HG03439 (cell line): ENCODE results near the gene MAST3.
"Not testable (repeated sequence)": the region's sequence is repeated elsewhere in the genome, so short reads cannot be mapped to it uniquely, and the experiment has no call there.

Experiments used
- ATAC-seq: cut with Tn5 transposase; IDR thresholded peaks from one replicate; pipeline ENCODE4 v1.9.1; 2021; ENCODE audit warnings: mild to moderate bottlenecking, moderate library complexity; ENCODE audit not compliant: unreplicated experiment

The MAST3 gene

DNA sequence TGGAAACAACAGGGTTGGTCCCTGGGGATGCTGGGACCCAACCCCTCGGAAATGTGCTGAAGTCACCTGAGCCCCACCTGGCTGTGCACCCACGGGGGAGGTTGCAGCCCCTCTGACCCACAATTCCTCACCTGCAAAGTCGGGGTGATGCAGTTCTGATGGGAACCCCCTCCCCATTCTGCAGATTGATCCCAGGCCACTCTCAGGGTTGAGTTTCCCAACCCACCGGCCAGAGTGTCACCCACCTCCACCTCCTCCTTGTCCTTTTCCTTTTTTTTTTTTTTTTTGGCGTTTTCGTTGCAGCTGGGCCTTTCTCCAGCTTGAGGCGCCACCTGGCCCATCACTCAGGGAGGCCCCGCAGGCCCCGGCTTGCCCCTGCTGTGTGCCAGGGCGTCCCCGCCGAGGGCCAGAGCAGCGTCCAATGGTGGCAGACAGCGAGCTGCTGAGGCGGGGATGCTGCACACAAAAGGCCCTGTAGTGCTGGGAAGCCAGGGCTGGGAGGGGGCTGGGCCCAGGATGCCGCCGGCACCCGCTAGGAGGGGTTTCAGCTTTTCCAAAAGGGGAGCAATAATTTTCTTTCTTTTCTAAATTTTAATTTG, 60.0 kb downstream of the MAST3 start:
- no peak for ATAC-seq

- no peak for ATAC-seq
Observed at GRCh38 chr19:18158467-18158866, 60.9 kb downstream of the MAST3 start.

DNA sequence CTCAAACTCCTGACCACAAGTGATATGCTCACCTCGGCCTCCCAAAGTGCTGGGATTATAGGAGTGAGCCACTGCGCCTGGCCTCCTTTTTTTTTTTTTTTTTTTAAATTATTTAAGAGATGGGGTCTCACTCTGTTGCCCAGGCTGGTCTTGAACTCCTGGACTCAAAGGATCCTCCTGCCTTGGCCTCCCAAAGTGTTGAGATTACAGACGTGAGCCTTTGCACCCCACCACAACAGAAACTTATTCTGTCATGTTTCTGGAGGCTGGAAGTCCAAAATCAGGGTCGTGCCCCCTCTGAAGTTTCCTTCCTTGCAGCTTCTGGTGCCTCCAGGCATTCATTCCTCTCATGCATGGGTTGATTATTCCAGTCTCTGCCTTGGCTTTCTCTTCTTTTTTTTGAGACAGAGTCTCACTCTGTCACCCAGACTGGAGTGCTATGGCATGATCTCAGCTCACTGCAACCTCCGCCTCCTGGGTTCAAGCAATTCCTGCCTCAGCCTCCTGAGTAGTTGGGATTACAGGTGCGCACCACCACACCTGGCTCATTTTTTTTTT, 61.6 kb downstream of the MAST3 start:
- ATAC-seq, result not testable (repeated sequence)

GRCh38 chr19:18159810-18160209, 62.2 kb downstream of the MAST3 start:
- ATAC-seq, result no peak

DNA sequence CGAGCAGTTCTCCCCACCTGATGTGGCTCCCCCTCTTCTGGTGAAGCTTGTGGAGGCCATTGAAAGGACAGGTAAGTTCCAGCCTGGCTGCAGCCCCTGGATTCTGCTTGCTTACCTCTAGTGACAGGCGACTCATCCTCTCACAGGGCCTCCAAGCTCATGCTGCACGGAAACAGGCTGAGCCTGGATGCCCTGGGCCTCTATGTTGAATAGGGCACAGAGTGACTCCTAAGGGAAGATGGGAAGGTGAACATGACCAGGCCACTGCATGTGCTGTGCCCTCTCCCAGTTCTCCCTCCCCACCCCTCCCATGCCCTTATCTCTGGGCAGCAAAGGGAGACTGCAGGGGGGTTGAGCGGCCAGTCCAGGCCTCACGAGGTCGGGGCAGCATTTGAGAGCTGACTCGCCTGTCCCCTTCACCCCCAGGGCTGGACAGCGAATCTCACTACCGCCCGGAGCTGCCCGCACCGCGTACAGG, 63.0 kb downstream of the MAST3 start:
- no peak for ATAC-seq

GRCh38 chr19:18160971-18161635, 63.5 kb downstream of the MAST3 start:
- ATAC-seq, result peak; percentile 62

GRCh38 chr19:18161636-18162002, 64.0 kb downstream of the MAST3 start:
- ATAC-seq, result peak; percentile 9

DNA sequence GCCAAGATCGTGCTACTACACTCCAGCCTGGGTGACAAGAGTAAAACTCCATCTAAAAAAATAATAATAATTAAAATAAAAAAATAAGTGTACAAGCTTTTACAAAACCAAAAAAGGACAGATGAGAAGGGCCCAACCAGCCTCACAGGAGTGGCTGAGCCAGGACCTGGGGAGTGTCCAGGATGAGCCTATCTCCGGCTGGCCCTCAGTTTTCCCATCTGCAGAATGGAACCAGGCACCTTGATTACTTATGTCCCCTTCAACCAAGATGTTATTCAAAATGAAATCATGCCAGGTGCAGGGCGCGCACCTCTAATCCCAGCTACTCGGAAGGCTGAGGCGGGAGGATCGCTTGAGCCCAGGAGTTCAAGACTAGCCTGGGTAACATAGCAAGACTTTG, 66.5 kb downstream of the MAST3 start:
- ATAC-seq, result no peak

- no peak for ATAC-seq
Observed at GRCh38 chr19:18165794-18166544, 68.4 kb downstream of the MAST3 start.

DNA sequence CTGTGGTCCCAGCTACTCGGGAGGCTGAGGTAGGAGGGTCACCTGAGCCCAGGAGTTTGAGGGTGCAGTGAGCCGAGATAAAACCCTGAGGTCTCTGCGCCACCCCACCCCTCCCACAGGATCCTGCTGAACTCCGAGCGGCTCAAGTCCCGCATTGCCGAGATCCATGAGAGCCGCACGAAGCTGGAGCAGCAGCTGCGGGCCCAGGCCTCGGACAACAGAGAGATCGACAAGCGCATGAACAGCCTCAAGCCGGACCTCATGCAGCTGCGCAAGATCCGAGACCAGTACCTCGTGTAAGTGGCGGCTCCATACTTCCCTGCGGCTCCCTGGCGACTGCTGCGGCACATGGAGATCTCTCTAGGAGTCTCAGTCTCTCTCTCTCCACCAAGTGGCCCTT, 69.4 kb downstream of the MAST3 start:
- ATAC-seq, result no peak

DNA sequence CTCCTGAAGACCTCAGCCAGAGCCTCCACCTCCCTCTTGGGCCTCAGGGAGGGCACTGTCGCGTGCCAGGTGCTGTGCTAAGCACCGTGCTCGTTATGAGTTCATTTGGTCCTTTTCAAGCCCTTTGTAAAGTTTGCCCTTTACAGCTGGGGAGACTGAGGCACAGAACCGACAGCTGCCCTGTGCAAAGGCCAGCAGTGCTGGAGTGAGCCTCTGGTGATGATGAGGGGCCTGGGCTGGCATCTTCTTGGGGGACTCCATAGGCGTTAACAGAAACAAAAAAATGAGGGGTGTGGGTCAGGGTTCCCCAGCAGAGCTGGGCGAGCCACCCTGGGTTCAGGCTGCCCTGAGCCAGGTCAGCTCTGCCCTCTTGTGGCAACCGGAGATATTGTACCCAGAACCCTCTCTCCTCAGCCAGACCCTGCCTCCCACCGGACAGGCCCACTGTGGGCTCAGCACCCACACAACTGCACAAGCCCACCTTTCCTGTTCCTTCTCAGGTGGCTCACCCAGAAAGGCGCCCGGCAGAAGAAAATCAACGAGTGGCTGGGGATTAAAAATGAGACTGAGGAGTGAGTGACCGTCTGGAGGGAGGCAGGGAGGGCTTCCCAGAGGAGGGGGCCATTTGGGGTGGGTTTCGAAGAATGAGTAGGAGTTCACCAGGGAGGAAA, 70.5 kb downstream of the MAST3 start:
- peak; percentile 33 for ATAC-seq

- no peak for ATAC-seq
Observed at GRCh38 chr19:18168673-18169381, 71.2 kb downstream of the MAST3 start.

GRCh38 chr19:18170714-18171255, 73.2 kb downstream of the MAST3 start:
- ATAC-seq, result no peak

- ATAC-seq, result no peak
Observed at GRCh38 chr19:18171605-18172327, 74.2 kb downstream of the MAST3 start.

GRCh38 chr19:18172331-18173053, 74.9 kb downstream of the MAST3 start:
- ATAC-seq, result no peak

- ATAC-seq, result no peak
Observed at GRCh38 chr19:18173054-18173571, 75.5 kb downstream of the MAST3 start.

DNA sequence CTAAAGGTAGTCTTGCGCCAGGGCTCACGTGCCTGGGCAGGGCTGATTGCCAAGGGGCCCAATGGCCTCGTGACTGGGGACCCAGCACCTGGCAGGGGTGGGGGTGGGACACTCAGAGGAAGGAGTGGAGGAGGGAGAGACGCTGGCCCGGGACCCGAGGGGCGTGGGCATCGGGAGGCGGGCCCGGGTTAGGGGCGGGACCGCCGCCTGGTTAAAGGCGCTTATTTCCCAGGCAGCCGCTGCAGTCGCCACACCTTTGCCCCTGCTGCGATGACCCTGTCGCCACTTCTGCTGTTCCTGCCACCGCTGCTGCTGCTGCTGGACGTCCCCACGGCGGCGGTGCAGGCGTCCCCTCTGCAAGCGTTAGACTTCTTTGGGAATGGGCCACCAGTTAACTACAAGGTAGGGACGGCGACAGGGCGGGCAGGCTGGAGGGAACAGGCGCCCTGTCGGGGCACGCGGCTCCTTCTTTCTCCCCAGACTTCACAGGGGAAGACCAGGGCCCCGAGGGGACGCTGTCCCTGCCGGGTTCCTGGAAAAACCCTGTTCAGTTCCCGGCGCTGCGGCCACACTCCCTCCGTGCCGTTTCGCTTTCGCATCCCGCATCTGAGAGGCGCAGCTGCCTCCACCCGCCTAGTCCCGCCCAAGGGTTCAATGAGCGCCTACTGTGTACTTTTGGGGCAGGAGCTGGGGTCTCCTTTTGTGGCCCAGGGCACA, 76.2 kb downstream of the MAST3 start, which contains the start of gene IFI30:
IFI30 (plus strand) TSS at position 242 of the 717 bp plus-strand sequence; CDS start at position 271, 29 bp downstream.
- peak; percentile 46 for ATAC-seq

- no peak for ATAC-seq
Observed at GRCh38 chr19:18174983-18175382, 77.4 kb downstream of the MAST3 start.
